Mucosa of descending colon (tissue), 3 donors: ENCODE results near the gene B9D1. TPM values are rescaled to one million over a fixed set of nuclear protein-coding genes. Genes with fewer than 3 reads are reported as not detected.

Experiments used
- ATAC-seq: fragments of 200-7000 bp; cut with Tn5 transposase; one replicate; pipeline ENCODE4 v1.9.1; 2020; ENCODE audit warnings: mild to moderate bottlenecking, moderate library complexity
- DNase-seq, 3 donors: peaks; one replicate each; pipeline ENCODE4 v3.0.0-alpha.2; 2020
- H3K36me3 ChIP-seq: fragments of 200-600 bp; one replicate; pipeline ENCODE4 v1.8.0; 2021; ENCODE audit warnings: low read depth, mild to moderate bottlenecking
- H3K4me1 ChIP-seq: fragments of 200-600 bp; one replicate; pipeline ENCODE4 v1.8.0; 2021; ENCODE audit warnings: low read depth, mild to moderate bottlenecking
- H3K4me3 ChIP-seq: fragments of 200-600 bp; one replicate; pipeline ENCODE4 v1.8.0; 2021; ENCODE audit warnings: mild to moderate bottlenecking
- H3K9me3 ChIP-seq: fragments of 200-600 bp; one replicate; pipeline ENCODE4 v1.8.0; 2021; ENCODE audit warnings: mild to moderate bottlenecking
- CTCF ChIP-seq: fragments of 200-600 bp; IDR thresholded peaks from one replicate; pipeline ENCODE4 v1.8.0; 2022; ENCODE audit warnings: antibody characterized with exemption, mild to moderate bottlenecking
- intact Hi-C, 2 donors: fragments of 100-400 bp; cut with DNase I in 1 of 2; cut with micrococcal nuclease in 1 of 2; formaldehyde crosslinking; loops; one replicate each; pipeline versions ENCODE4 v1.11.0 to v1.11.1; 2022; cut with DNase I, micrococcal nuclease
- total RNA-seq, 3 donors: library from RNA; stranded (reverse); fragmentation: NEBNext Ultra II Directional in 2 of 3; extraction: Animal tissue kit (Norgen Biotek cat#: 25700) in 2 of 3; gene quantifications; one replicate each; pipeline versions ENCODE4 v1.2.1 to v1.2.4, GENCODE V29; 2021 to 2023
- donor health status: DM: no; HTN: no; CAD: no; lungs with moderate emphysema.
- donor health status: DM: no; HTN: no; CAD: no.
- donor health status: DM: no; HTN: yes; CAD: no.

The B9D1 gene
- total RNA-seq, 3 donors from 2014 or later, result 5.1 to 11.8 (median 10.7) TPM

- Histone ChIP-seq H3K9me3 (no peaks in the 10 kb centered on the region), H3K36me3 (no peaks in the 10 kb centered on the region), H3K4me1 (no peaks in the 10 kb centered on the region), H3K4me3 (no peak overlapping the region)
- no peak for TF ChIP-seq CTCF
- DNase-seq (no peak), ATAC-seq (no peak)
- intact Hi-C loops, result no loop called here
These were observed 46.5 kb upstream of the B9D1 start for GRCh38 chr17:19409066-19409465.

- no peak overlapping the region for H3K4me3 ChIP-seq
- no peaks in the 10 kb centered on the region for H3K9me3 ChIP-seq
- intact Hi-C loops, result no loop called here
- H3K36me3 ChIP-seq, result no peaks in the 10 kb centered on the region
- no peak for ATAC-seq
- DNase-seq, result no peak
- TF ChIP-seq CTCF, result no peak
- H3K4me1 ChIP-seq, result no peaks in the 10 kb centered on the region
These were observed 45.8 kb upstream of the B9D1 start for GRCh38 chr17:19408346-19408710.

- no peak for TF ChIP-seq CTCF
- DNase-seq (no peak), ATAC-seq (no peak)
- H3K36me3 ChIP-seq, result no peaks in the 10 kb centered on the region
- H3K4me1 ChIP-seq, result no peaks in the 10 kb centered on the region
- no peak overlapping the region for H3K4me3 ChIP-seq
- no peaks in the 10 kb centered on the region for H3K9me3 ChIP-seq
- intact Hi-C loops, result no loop called here
These were observed 45.2 kb upstream of the B9D1 start for GRCh38 chr17:19407601-19408345.

GRCh38 chr17:19405114-19405513 is 42.6 kb upstream of the B9D1 start:
- ATAC-seq, result no peak
- TF ChIP-seq CTCF, result no peak

GRCh38 chr17:19404264-19404663 is 41.7 kb upstream of the B9D1 start:
- DNase-seq (no peak), ATAC-seq (no peak)
- TF ChIP-seq CTCF, result no peak
- Histone ChIP-seq H3K36me3 (no peaks in the 10 kb centered on the region), H3K4me3 (no peak overlapping the region), H3K9me3 (no peaks in the 10 kb centered on the region), H3K4me1 (peaks cover 22% of the 10 kb centered on the region)
- intact Hi-C loops, result no loop called here

More at GRCh38 chr17:19405114-19405513, 42.6 kb upstream of the B9D1 start:
- Histone ChIP-seq H3K9me3 (no peaks in the 10 kb centered on the region), H3K36me3 (no peaks in the 10 kb centered on the region), H3K4me3 (no peak overlapping the region), H3K4me1 (peaks cover 21% of the 10 kb centered on the region)
- intact Hi-C loops, result no loop called here
- no peak for DNase-seq
